22Rv1 (cell line): Measurements from ENCODE around the gene MTHFD2L.
A peak's percentile ranks its signal among the peaks of the same experiment; 100 is the strongest.

Experiments
- H3K27ac ChIP-seq: fragments of 450-650 bp; 2 replicates; pipeline ENCODE4 v1.5.1; 2017
- CTCF ChIP-seq: fragments of 450-650 bp; IDR thresholded peaks from 2 replicates; pipeline ENCODE4 v1.5.1; 2017; ENCODE audit warnings: mild to moderate bottlenecking
- ZFX ChIP-seq: fragments of 450-650 bp; IDR thresholded peaks from 2 replicates; pipeline ENCODE4 v1.6.1; 2017; ENCODE audit warnings: antibody characterized with exemption, borderline replicate concordance

The MTHFD2L gene

GRCh38 chr4:74157561-74158465, at the start of gene MTHFD2L:
TSS of gene MTHFD2L (plus strand) at chr4:74158118. CDS start at chr4:74158139, 21 bp downstream.
- TF ChIP-seq ZFX (no peak), CTCF (peak; percentile 11; the same call in 1 of the 2 replicates)
- H3K27ac ChIP-seq: peak within 1 kb of the TSS; percentile 95

- no peak for TF ChIP-seq CTCF
- no peak for TF ChIP-seq ZFX
- no peak overlapping the region for H3K27ac ChIP-seq
Measured at GRCh38 chr4:74108457-74109115, 49.3 kb upstream of the MTHFD2L start.

- H3K27ac ChIP-seq: no peak overlapping the region
- TF ChIP-seq CTCF: no peak
- no peak for TF ChIP-seq ZFX
Measured at GRCh38 chr4:74109116-74109869, 48.6 kb upstream of the MTHFD2L start.

GRCh38 chr4:74109870-74110605, 47.9 kb upstream of the MTHFD2L start:
- TF ChIP-seq CTCF (no peak), ZFX (no peak)
- no peak overlapping the region for H3K27ac ChIP-seq

- H3K27ac ChIP-seq: no peak overlapping the region
Measured at GRCh38 chr4:74110670-74111069, 47.2 kb upstream of the MTHFD2L start.

More at GRCh38 chr4:74110670-74111069, 47.2 kb upstream of the MTHFD2L start:
- TF ChIP-seq CTCF: no peak
- no peak for TF ChIP-seq ZFX
